Skeletal muscle satellite cell (primary cell): ENCODE data around the gene CALY. TPM values are rescaled to one million over a fixed set of nuclear protein-coding genes. Genes with fewer than 3 reads are reported as not detected.

Experiments
- H3K27me3 ChIP-seq: 2 replicates; pipeline ENCODE4 v1.7.0; 2013; ENCODE audit warnings: low read length; ENCODE audit not compliant: control insufficient read depth, insufficient read depth
- H3K36me3 ChIP-seq: 2 replicates; pipeline ENCODE4 v1.7.0; 2013; ENCODE audit warnings: mild to moderate bottlenecking, control low read depth, low read length; ENCODE audit not compliant: insufficient read depth
- H3K4me1 ChIP-seq: 2 replicates; pipeline ENCODE4 v1.7.0; 2013; ENCODE audit warnings: low read length; ENCODE audit not compliant: control insufficient read depth, insufficient read depth
- H3K4me2 ChIP-seq: 2 replicates; pipeline ENCODE4 v1.7.0; 2013; ENCODE audit warnings: mild to moderate bottlenecking, low read length
- H3K4me3 ChIP-seq: 2 replicates; pipeline ENCODE4 v1.7.0; 2013; ENCODE audit warnings: low read length
- H3K9ac ChIP-seq: 2 replicates; pipeline ENCODE4 v1.7.0; 2013; ENCODE audit warnings: mild to moderate bottlenecking, low read depth, low read length, moderate library complexity
- H3K9me3 ChIP-seq: replicated peaks from 2 replicates; pipeline ENCODE4 v1.7.0; 2013; ENCODE audit warnings: mild to moderate bottlenecking, control low read depth, low read length
- small RNA-seq: library from RNA; depleted of rRNA; stranded (forward); fragments of <200 nt; gene quantifications from one replicate; pipeline ENCODE3, GENCODE V24; 2012

Gene CALY

GRCh38 chr10:133277993-133278576 lies 58.6 kb downstream of the CALY start:
- H3K4me2 ChIP-seq = no peak overlapping the region
- no peak overlapping the region for H3K4me3 ChIP-seq
- no peaks in the 10 kb centered on the region for H3K4me1 ChIP-seq
- peaks cover 23% of the 10 kb centered on the region for H3K36me3 ChIP-seq
- peaks cover 25% of the 10 kb centered on the region for H3K27me3 ChIP-seq
- no peak overlapping the region for H3K9ac ChIP-seq
- no peaks in the 10 kb centered on the region for H3K9me3 ChIP-seq

GRCh38 chr10:133277277-133277992 lies 59.3 kb downstream of the CALY start:
- H3K4me3 ChIP-seq = no peak overlapping the region
- H3K4me2 ChIP-seq = no peak overlapping the region
- peaks cover 16% of the 10 kb centered on the region for H3K36me3 ChIP-seq
- no peaks in the 10 kb centered on the region for H3K4me1 ChIP-seq
- no peak overlapping the region for H3K9ac ChIP-seq
- H3K9me3 ChIP-seq = no peaks in the 10 kb centered on the region
- H3K27me3 ChIP-seq = peaks cover 25% of the 10 kb centered on the region

- H3K4me3 ChIP-seq = no peak within 1 kb of the TSS
- H3K4me2 ChIP-seq = peak within 1 kb of the TSS; percentile 44
- no peak within 1 kb of the TSS for H3K9ac ChIP-seq
- no peaks in the 10 kb centered on the region for H3K4me1 ChIP-seq
- H3K36me3 ChIP-seq = peaks cover 8% of the 10 kb centered on the region
- no peaks in the 10 kb centered on the region for H3K9me3 ChIP-seq
- H3K27me3 ChIP-seq = peaks cover 25% of the 10 kb centered on the region
These were observed 60.1 kb downstream of the CALY start, which contains the start of gene ADAM8 for GRCh38 chr10:133276435-133277201. Gene ADAM8 (minus strand): TSS chr10:133276868. CDS start chr10:133276817, 51 bp downstream.

- Histone ChIP-seq H3K9me3 (no peaks in the 10 kb centered on the region), H3K4me1 (no peaks in the 10 kb centered on the region), H3K4me2 (no peak overlapping the region), H3K27me3 (peaks cover 25% of the 10 kb centered on the region), H3K9ac (no peak overlapping the region), H3K36me3 (peaks cover 3% of the 10 kb centered on the region), H3K4me3 (no peak overlapping the region)
These were observed 60.6 kb downstream of the CALY start for GRCh38 chr10:133276100-133276434.

- Histone ChIP-seq H3K36me3 (peaks cover 3% of the 10 kb centered on the region), H3K9me3 (no peaks in the 10 kb centered on the region), H3K4me3 (no peak overlapping the region), H3K9ac (no peak overlapping the region), H3K4me1 (no peaks in the 10 kb centered on the region), H3K4me2 (no peak overlapping the region), H3K27me3 (peaks cover 25% of the 10 kb centered on the region)
These were observed 61.0 kb downstream of the CALY start for GRCh38 chr10:133275684-133276092.

- H3K9ac ChIP-seq = no peak overlapping the region
- H3K36me3 ChIP-seq = peaks cover 3% of the 10 kb centered on the region
- no peak overlapping the region for H3K4me3 ChIP-seq
- no peaks in the 10 kb centered on the region for H3K9me3 ChIP-seq
- H3K4me2 ChIP-seq = no peak overlapping the region
- peaks cover 25% of the 10 kb centered on the region for H3K27me3 ChIP-seq
- H3K4me1 ChIP-seq = no peaks in the 10 kb centered on the region
These were observed 61.7 kb downstream of the CALY start for GRCh38 chr10:133274751-133275683.

Small RNAs within 50 kb of the gene (small RNA-seq; reads per million reads assigned to genes)
- gene AL360181.4 (not detected), gene BANF1P2 (not detected), gene MIR3944 (not detected)
